Ishikawa (cell line): Measurements from ENCODE around the gene PBX2.

Experiments
- EGR1 ChIP-seq: IDR thresholded peaks from 2 replicates; pipeline ENCODE4 v1.6.1; 2012
- EP300 ChIP-seq: IDR thresholded peaks from 2 replicates; pipeline ENCODE4 v1.6.1; 2012; ENCODE audit warnings: borderline replicate concordance
- FOXM1 ChIP-seq: IDR thresholded peaks from 2 replicates; pipeline ENCODE4 v1.6.1; 2012; ENCODE audit warnings: low read depth, borderline replicate concordance
- TF ChIP-seq, protein P1 (sequence below): IDR thresholded peaks from 2 replicates; pipeline ENCODE4 v1.6.1; 2012

DNA sequence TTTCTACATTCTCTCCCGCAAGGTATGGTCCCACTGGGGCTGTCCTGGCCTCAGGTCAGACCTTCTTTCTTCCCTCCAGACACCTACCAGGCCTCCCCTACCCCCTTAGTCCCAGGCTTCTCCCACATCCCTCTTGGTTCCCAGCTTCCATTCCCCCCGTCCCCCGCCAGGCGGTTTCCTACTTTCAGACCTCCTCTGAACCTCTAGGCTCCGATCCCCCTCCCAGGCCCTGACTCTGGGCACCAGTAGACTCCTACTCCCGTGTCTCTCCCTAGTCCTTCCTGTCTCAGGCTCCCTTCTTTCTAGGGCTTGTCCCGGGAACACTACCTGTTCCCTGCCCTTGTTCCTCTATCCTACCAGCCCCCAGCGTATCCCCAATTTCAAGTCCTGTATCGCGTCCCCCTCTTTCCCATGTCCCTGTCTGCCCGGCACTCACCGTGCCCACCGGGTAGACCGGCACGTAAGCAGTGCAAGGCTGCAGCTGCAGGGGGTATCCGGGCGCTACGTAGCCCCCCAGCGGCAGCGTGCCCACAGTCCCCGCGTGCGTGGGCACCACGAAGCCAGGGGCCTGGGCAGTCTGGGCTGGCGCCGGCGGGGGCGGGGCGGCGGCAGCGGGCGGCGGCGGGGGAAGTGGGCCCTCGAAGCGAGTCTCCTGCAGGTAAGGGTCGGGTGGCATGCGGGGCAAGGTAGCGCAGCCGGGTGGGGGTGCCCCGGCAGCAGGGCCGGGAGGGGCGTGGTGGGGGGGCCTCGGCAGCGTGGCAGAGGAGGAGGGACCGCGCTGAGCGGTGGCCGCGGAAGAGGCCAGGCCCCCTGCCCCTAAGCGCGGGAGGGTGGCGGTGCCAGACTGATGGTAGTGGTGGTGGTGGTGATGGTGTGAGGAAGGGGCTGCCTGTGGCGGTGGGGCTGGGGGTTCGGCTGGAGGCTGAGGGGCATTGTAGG lies 39.8 kb downstream of the PBX2 start:
- TF ChIP-seq EGR1 (no peak), FOXM1 (no peak), EP300 (no peak)
- TF ChIP-seq, protein P1, sequence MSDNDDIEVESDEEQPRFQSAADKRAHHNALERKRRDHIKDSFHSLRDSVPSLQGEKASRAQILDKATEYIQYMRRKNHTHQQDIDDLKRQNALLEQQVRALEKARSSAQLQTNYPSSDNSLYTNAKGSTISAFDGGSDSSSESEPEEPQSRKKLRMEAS = no peak
